Smooth muscle cell (in vitro differentiated cells): Measurements from ENCODE around the gene TMEM87B. TPM values are rescaled to one million over a fixed set of nuclear protein-coding genes. Genes with fewer than 3 reads are reported as not detected.

Experiments used
- DNase-seq: peaks from one replicate; lab custom pipeline; 2025; ENCODE audit not compliant: unreplicated experiment; lab: John Stamatoyannopoulos, UW
- H2AFZ ChIP-seq: fragments of 200-600 bp; sonication (generic); 2 replicates; pipeline ENCODE4 v1.6.0; 2016; ENCODE audit warnings: antibody characterized with exemption, low read depth, mild to moderate bottlenecking
- H3F3A ChIP-seq: fragments of 200-600 bp; sonication (generic); 2 replicates; pipeline ENCODE4 v1.6.0; 2017; ENCODE audit warnings: antibody characterized with exemption, low read depth
- H3K27ac ChIP-seq: fragments of 200-600 bp; sonication (generic); 2 replicates; pipeline ENCODE4 v1.5.1; 2016; ENCODE audit warnings: low read depth, mild to moderate bottlenecking
- H3K27me3 ChIP-seq: fragments of 200-600 bp; sonication (generic); 2 replicates; pipeline ENCODE4 v1.6.1; 2016; ENCODE audit warnings: low read depth, mild to moderate bottlenecking
- H3K36me3 ChIP-seq: fragments of 200-600 bp; sonication (generic); 2 replicates; pipeline ENCODE4 v1.5.1; 2016; ENCODE audit warnings: low read depth
- H3K4me1 ChIP-seq: fragments of 200-600 bp; sonication (generic); 2 replicates; pipeline ENCODE4 v1.5.1; 2016; ENCODE audit warnings: low read depth
- H3K4me2 ChIP-seq: fragments of 200-600 bp; sonication (generic); 2 replicates; pipeline ENCODE4 v1.6.0; 2016; ENCODE audit warnings: mild to moderate bottlenecking
- H3K4me3 ChIP-seq: fragments of 200-600 bp; sonication (generic); 2 replicates; pipeline ENCODE4 v1.5.1; 2016; ENCODE audit warnings: mild to moderate bottlenecking
- H3K79me2 ChIP-seq: fragments of 200-600 bp; sonication (generic); 2 replicates; pipeline ENCODE4 v1.6.0; 2016; ENCODE audit warnings: low read depth, mild to moderate bottlenecking
- H3K9ac ChIP-seq: fragments of 200-600 bp; sonication (generic); 2 replicates; pipeline ENCODE4 v1.6.0; 2016; ENCODE audit warnings: low read depth
- H3K9me3 ChIP-seq: fragments of 200-600 bp; sonication (generic); replicated peaks from 2 replicates; pipeline ENCODE4 v1.5.1; 2016; ENCODE audit warnings: low read depth
- H4K20me1 ChIP-seq: fragments of 200-600 bp; sonication (generic); 2 replicates; pipeline ENCODE4 v1.6.0; 2016; ENCODE audit warnings: low read depth
- CTCF ChIP-seq: fragments of 200-600 bp; sonication (generic); IDR thresholded peaks from 2 replicates; pipeline ENCODE4 v1.5.1; 2017; ENCODE audit warnings: borderline replicate concordance, mild to moderate bottlenecking, antibody characterized with exemption; ENCODE audit not compliant: insufficient read depth, poor library complexity, severe bottlenecking
- WGBS: methylation state at CpG from one replicate; pipeline ENCODE4 v1.1.7; 2016; ENCODE audit warnings: low lambda C conversion rate; 5-methylcytosine and 5-hydroxymethylcytosine counted together
- polyA plus RNA-seq: library from polyadenylated mRNA; unstranded; fragments of >200 nt; fragmentation: Nextera tagmentation; extraction: Ambion mirVana; gene quantifications from 2 replicates; pipeline ENCODE4 v1.2.1, GENCODE V29; 2016
- total RNA-seq: library from RNA; depleted of rRNA; stranded (reverse); fragments of >200 nt; gene quantifications from 2 replicates; pipeline ENCODE4 v1.2.3, GENCODE V29; 2014

The TMEM87B gene
- total and polyA plus RNA-seq, 2 experiments from 2014 or later = 27.2 to 109 TPM

- Histone ChIP-seq H3K27ac (no peak overlapping the region), H4K20me1 (no peaks in the 10 kb centered on the region), H2AFZ (no peak overlapping the region), H3K79me2 (no peaks in the 10 kb centered on the region), H3K9ac (no peak overlapping the region), H3K4me1 (no peaks in the 10 kb centered on the region), H3K27me3 (no peaks in the 10 kb centered on the region), H3K9me3 (no peaks in the 10 kb centered on the region), H3K4me3 (no peak overlapping the region), H3K36me3 (no peaks in the 10 kb centered on the region), H3K4me2 (no peak overlapping the region), H3F3A (no peaks in the 10 kb centered on the region)
- 86% methylated on average over 14 of the region's 14 CpGs for WGBS
- no peak for TF ChIP-seq CTCF
- DNase-seq = no peak
Observed at GRCh38 chr2:112166806-112167499, 111.9 kb downstream of the TMEM87B start.

GRCh38 chr2:112168422-112169124 lies 113.5 kb downstream of the TMEM87B start:
- Histone ChIP-seq H3K4me3 (no peak overlapping the region), H3K27ac (no peak overlapping the region), H3K4me1 (no peaks in the 10 kb centered on the region), H2AFZ (no peak overlapping the region), H3K36me3 (no peaks in the 10 kb centered on the region), H3K4me2 (no peak overlapping the region), H4K20me1 (no peaks in the 10 kb centered on the region), H3F3A (no peaks in the 10 kb centered on the region), H3K9ac (no peak overlapping the region), H3K9me3 (no peaks in the 10 kb centered on the region), H3K27me3 (peaks cover 5% of the 10 kb centered on the region), H3K79me2 (no peaks in the 10 kb centered on the region)
- no peak for DNase-seq
- TF ChIP-seq CTCF = no peak
- 85% methylated on average over 10 of the region's 10 CpGs for WGBS

Other genes starting within 250 kb of the TMEM87B start
- gene ANAPC1, start 171.1 kb upstream of the TMEM87B start, total RNA-seq = 33.8 and 39.7 TPM in 2 replicates
- 8.4 and 11.9 TPM in 2 replicates for gene ANAPC1, start 171.1 kb upstream of the TMEM87B start, polyA plus RNA-seq
- gene MERTK, start 156.7 kb upstream of the TMEM87B start, total RNA-seq = 9.4 and 13.0 TPM in 2 replicates
- gene MERTK, start 156.7 kb upstream of the TMEM87B start, polyA plus RNA-seq = 4.6 and 5.1 TPM in 2 replicates
- 1.1 and 3.2 TPM in 2 replicates for gene FBLN7, start 83.1 kb downstream of the TMEM87B start, total RNA-seq
- gene FBLN7, start 83.1 kb downstream of the TMEM87B start, polyA plus RNA-seq = 1.7 and 2.7 TPM in 2 replicates
- 3.2 and 5.9 TPM in 2 replicates for gene ZC3H8, start 199.8 kb downstream of the TMEM87B start, total RNA-seq
- 9.1 and 12.7 TPM in 2 replicates for gene ZC3H8, start 199.8 kb downstream of the TMEM87B start, polyA plus RNA-seq
- 7.6 and 8.4 TPM in 2 replicates for gene ZC3H6, start 220.3 kb downstream of the TMEM87B start, total RNA-seq
- gene ZC3H6, start 220.3 kb downstream of the TMEM87B start, polyA plus RNA-seq = 1.9 and 2.8 TPM in 2 replicates